ENCODE results near the gene BCAN.

DNA sequence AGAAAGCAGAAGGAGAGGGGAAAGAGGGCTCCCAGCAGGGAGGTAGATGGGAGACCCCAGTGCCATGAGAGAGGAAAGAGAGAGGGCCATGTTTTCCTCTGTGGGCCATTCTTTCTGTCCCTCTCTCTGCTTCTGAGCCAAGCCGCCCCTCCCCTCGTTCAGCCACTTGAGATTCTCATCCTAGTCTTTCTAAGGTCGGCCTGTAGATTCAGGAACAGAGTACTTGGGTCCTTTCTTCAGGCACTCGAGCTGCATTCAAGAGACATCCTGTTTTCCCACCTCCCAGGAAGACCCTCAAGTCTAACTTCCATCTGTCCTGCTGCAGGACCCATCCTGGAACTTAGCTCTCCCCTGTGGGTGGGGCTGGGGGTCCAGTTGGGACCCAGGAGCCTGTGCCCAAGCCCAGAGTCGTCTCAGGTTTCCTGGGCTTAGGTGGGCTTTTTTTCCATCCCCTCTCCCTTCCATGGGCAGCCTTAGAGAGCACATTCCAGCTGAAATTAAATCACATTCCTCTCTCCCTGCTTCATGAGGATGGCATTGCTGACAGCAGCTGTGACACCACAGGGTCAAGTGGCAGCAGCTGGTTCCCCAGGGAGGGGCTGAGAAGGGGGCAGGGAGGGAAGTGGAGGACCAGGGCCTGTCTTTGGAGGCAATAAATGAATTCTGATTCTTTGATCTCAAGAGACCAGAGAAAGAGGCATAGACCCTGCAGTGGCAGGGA, 22.3 kb downstream of the BCAN start:
- TF ChIP-seq EZH2 (IDR thresholded peaks at IDR 0.05; ENCODE audit: insufficient read depth, poor library complexity, severe bottlenecking), result no peak
- no peak for TF ChIP-seq EZH2phosphoT487 (IDR thresholded peaks at IDR 0.05; ENCODE audit: insufficient read depth, low read depth)
